B cell (primary cell): ENCODE results near the gene TRPM2. TPM values are rescaled to one million over a fixed set of nuclear protein-coding genes. Genes with fewer than 3 reads are reported as not detected.

Source experiments
- ATAC-seq: fragments of 200-7000 bp; cut with Tn5 transposase; one replicate; pipeline ENCODE4 v1.10.0; 2021; ENCODE audit warnings: low read depth, mild to moderate bottlenecking, moderate number of reproducible peaks, moderate library complexity
- CTCF ChIA-PET: fragments of 350-600 bp; sonication (Branson Sonifier 250); formaldehyde crosslinking; loops from one replicate; lab custom pipeline; 2021; ENCODE audit warnings: antibody characterized with exemption, inconsistent platforms; lab: Charles Lee
- POLR2A ChIA-PET: fragments of 350-600 bp; sonication (Branson Sonifier 250); formaldehyde crosslinking; loops from one replicate; lab custom pipeline; 2021; ENCODE audit warnings: antibody characterized with exemption; lab: Charles Lee
- DNase-seq: peaks from one replicate; pipeline ENCODE4 v3.0.0; 2013
- H2AFZ ChIP-seq: 2 replicates; pipeline ENCODE4 v1.6.1; 2012; ENCODE audit warnings: mild to moderate bottlenecking, low read depth, low read length; ENCODE audit not compliant: insufficient read depth, poor library complexity, severe bottlenecking
- H3K27ac ChIP-seq, 2 donors: 1 replicate in 1 of 2; 2 replicates in 1 of 2; pipeline ENCODE4 v1.5.1; 2012 to 2013; ENCODE audit warnings: low read length in 2 of 2, mild to moderate bottlenecking in 2 of 2, moderate library complexity in 1 of 2
- H3K27me3 ChIP-seq, 4 experiments: fragments of 200-600 bp in 1 of 4; sonication (generic) in 1 of 4; replicated peaks in 1 of 4; 1 replicate in 2 of 4; 2 replicates in 2 of 4; pipeline versions ENCODE4 v1.6.1 to v1.7.0; 2013 to 2016; ENCODE audit warnings: low read length in 3 of 4, mild to moderate bottlenecking in 2 of 4, mixed read lengths in 1 of 4, moderate library complexity in 1 of 4; ENCODE audit not compliant: insufficient read depth in 4 of 4, control insufficient read depth in 3 of 4; ENCODE audit errors: control extremely low read depth in 1 of 4
- H3K36me3 ChIP-seq, 2 experiments: replicated peaks in 1 of 2; 1 replicate in 1 of 2; 2 replicates in 1 of 2; pipeline versions ENCODE4 v1.6.1 to v1.7.1; 2013; ENCODE audit warnings: low read length in 1 of 2; ENCODE audit not compliant: insufficient read depth in 2 of 2, control insufficient read depth in 1 of 2; ENCODE audit errors: control extremely low read depth in 1 of 2, extremely low read depth in 1 of 2
- H3K4me1 ChIP-seq, 2 donors: fragments of 200-600 bp in 1 of 2; sonication (generic) in 1 of 2; 1 replicate in 1 of 2; 2 replicates in 1 of 2; pipeline versions ENCODE4 v1.5.1 to v1.6.1; 2013 to 2017; ENCODE audit warnings: low read length in 2 of 2; ENCODE audit not compliant: control insufficient read depth in 2 of 2, insufficient read depth in 2 of 2
- H3K4me2 ChIP-seq: replicated peaks from 2 replicates; pipeline ENCODE3; 2012; ENCODE audit warnings: mild to moderate bottlenecking, low read depth, low read length; ENCODE audit not compliant: poor library complexity, severe bottlenecking
- H3K4me3 ChIP-seq, 5 experiments: fragments of 200-600 bp in 1 of 5; sonication (generic) in 1 of 5; 1 replicate in 3 of 5; 2 replicates in 2 of 5; pipeline versions ENCODE4 v1.5.1 to v1.7.0; 2011 to 2016; ENCODE audit warnings: low read length in 4 of 5, mild to moderate bottlenecking in 4 of 5, low read depth in 2 of 5, control low read depth in 1 of 5, moderate library complexity in 1 of 5; ENCODE audit not compliant: insufficient read depth in 1 of 5; ENCODE audit errors: control extremely low read depth in 1 of 5, extremely low read depth in 1 of 5
- H3K79me2 ChIP-seq: fragments of 200-600 bp; sonication (generic); one replicate; pipeline ENCODE4 v1.6.0; 2016; ENCODE audit warnings: low read length; ENCODE audit not compliant: control insufficient read depth, insufficient read depth
- H3K9ac ChIP-seq: fragments of 200-600 bp; sonication (generic); 2 replicates; pipeline ENCODE4 v1.6.1; 2017; ENCODE audit warnings: mild to moderate bottlenecking, low read length, moderate library complexity
- H3K9me3 ChIP-seq, 3 donors: one replicate each; pipeline versions ENCODE4 v1.6.1 to v1.7.1; 2013; ENCODE audit warnings: low read length in 2 of 3; ENCODE audit not compliant: control insufficient read depth in 2 of 3, insufficient read depth in 1 of 3; ENCODE audit errors: control extremely low read depth in 1 of 3
- H4K20me1 ChIP-seq: 2 replicates; pipeline ENCODE4 v1.6.0; 2012; ENCODE audit warnings: mild to moderate bottlenecking, low read length; ENCODE audit not compliant: insufficient read depth, control insufficient read depth, poor library complexity, severe bottlenecking
- H3K27ac Mint-ChIP-seq: one replicate; pipeline ENCODE4 v1.8.0; 2021; ENCODE audit warnings: mixed read lengths
- H3K27me3 Mint-ChIP-seq: one replicate; pipeline ENCODE4 v1.8.0; 2021; ENCODE audit warnings: mixed read lengths
- H3K4me1 Mint-ChIP-seq: one replicate; pipeline ENCODE4 v1.8.0; 2021; ENCODE audit warnings: mixed read lengths
- H3K4me3 Mint-ChIP-seq: one replicate; pipeline ENCODE4 v1.8.0; 2021; ENCODE audit warnings: mixed read lengths
- H3K9me3 Mint-ChIP-seq: one replicate; pipeline ENCODE4 v1.8.0; 2022; ENCODE audit warnings: mixed read lengths; ENCODE audit not compliant: insufficient read depth
- EZH2 ChIP-seq: IDR thresholded peaks from 2 replicates; pipeline ENCODE4 v1.6.1; 2012; ENCODE audit warnings: borderline replicate concordance, low read depth, mild to moderate bottlenecking, moderate library complexity, low read length; ENCODE audit not compliant: insufficient read depth, poor library complexity, severe bottlenecking
- WGBS: methylation state at CpG from one replicate; pipeline ENCODE4 v1.1.5; 2013; ENCODE audit warnings: missing lambda C conversion rate; ENCODE audit not compliant: insufficient coverage; 5-methylcytosine and 5-hydroxymethylcytosine counted together
- intact Hi-C: fragments of 100-400 bp; cut with micrococcal nuclease; formaldehyde crosslinking; loops from one replicate; pipeline ENCODE4 v1.10.0; 2022
- polyA plus RNA-seq: library from polyadenylated mRNA; depleted of rRNA; stranded (reverse); fragments of >200 nt; gene quantifications from 2 replicates; pipeline ENCODE4 v1.2.3, GENCODE V29; 2012
- total RNA-seq, 2 donors: library from RNA; stranded (reverse); fragments of 120-200 nt in 1 of 2; gene quantifications; 1 replicate in 1 of 2; 2 replicates in 1 of 2; pipeline versions ENCODE4 v1.2.3 to v1.2.4, GENCODE V29; 2013 to 2022
- TF ChIP-seq, protein P1 (sequence below): fragments of 200-600 bp; IDR thresholded peaks from one replicate; pipeline ENCODE4 v1.8.0; 2022; ENCODE audit warnings: antibody characterized with exemption, mild to moderate bottlenecking

The TRPM2 gene
- total and polyA plus RNA-seq, 2 donors (not counting 1 experiment from before 2014, with no cell fraction given): 1.6 to 8.4 TPM

DNA sequence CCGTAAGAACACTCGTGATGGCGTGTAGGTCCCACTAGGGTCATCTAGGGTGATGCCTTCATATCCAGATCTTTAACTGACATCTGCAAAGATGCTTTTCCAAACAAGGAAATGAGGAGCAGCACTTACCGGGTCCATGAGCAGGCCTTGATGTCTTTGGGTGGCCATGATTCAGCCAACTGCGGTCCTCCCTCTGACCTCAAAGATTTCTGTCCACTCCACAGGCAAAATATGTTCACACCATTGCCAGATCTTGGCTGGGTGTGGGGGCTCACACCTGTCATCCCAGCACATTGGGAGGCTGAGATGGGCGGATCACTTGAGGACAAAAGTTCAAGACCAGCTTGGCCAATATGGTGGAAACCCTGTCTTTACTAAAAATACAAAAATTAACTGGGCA lies 18.2 kb downstream of the TRPM2 start:
- peaks cover 0 to 1% of the 10 kb centered on the region in 2 experiments for H3K36me3 ChIP-seq
- Mint-ChIP-seq H3K4me1 (peaks cover 16% of the 10 kb centered on the region), H3K27ac (no peak overlapping the region), H3K27me3 (no peaks in the 10 kb centered on the region), H3K9me3 (no peaks in the 10 kb centered on the region), H3K4me3 (no peak overlapping the region)
- ATAC-seq (no peak), DNase-seq (no peak)
- no peaks in the 10 kb centered on the region for H3K27me3 ChIP-seq
- POLR2A ChIA-PET: no interaction called here
- no peaks in the 10 kb centered on the region for H4K20me1 ChIP-seq
- H3K9ac ChIP-seq: no peak overlapping the region
- TF ChIP-seq, protein P1, sequence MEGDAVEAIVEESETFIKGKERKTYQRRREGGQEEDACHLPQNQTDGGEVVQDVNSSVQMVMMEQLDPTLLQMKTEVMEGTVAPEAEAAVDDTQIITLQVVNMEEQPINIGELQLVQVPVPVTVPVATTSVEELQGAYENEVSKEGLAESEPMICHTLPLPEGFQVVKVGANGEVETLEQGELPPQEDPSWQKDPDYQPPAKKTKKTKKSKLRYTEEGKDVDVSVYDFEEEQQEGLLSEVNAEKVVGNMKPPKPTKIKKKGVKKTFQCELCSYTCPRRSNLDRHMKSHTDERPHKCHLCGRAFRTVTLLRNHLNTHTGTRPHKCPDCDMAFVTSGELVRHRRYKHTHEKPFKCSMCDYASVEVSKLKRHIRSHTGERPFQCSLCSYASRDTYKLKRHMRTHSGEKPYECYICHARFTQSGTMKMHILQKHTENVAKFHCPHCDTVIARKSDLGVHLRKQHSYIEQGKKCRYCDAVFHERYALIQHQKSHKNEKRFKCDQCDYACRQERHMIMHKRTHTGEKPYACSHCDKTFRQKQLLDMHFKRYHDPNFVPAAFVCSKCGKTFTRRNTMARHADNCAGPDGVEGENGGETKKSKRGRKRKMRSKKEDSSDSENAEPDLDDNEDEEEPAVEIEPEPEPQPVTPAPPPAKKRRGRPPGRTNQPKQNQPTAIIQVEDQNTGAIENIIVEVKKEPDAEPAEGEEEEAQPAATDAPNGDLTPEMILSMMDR: no peak
- TF ChIP-seq EZH2: no peak
- H3K27ac ChIP-seq: no peak overlapping the region
- CTCF ChIA-PET: no interaction called here
- peaks cover 0 to 29% (median 4%) of the 10 kb centered on the region in 3 donors for H3K9me3 ChIP-seq
- H2AFZ ChIP-seq: no peak overlapping the region
- H3K4me2 ChIP-seq: no peak overlapping the region
- 94% methylated on average over 6 of the region's 6 CpGs for WGBS
- intact Hi-C loops: no loop called here
- no peak overlapping the region for H3K4me3 ChIP-seq
- H3K4me1 ChIP-seq: peaks cover 14 to 21% of the 10 kb centered on the region in 2 donors
- no peaks in the 10 kb centered on the region for H3K79me2 ChIP-seq

DNA sequence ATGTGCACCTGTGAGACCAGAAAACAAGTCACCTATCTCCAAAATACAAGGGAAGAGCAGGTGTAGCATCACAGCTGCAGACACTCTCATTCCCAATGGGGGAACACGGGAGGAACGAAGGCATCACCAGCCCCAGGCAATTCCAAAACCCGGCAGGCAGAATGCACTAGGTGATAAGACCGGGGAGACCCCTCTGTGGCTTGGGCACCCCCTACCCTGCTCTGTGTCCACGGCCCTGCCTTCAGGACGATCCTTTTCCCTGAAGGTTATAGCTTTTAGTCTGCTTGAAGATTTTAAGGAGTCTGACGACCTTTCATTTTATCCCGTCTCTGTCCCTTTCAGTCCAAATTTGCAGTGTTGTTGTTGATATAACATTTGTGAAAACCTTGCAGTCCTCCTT lies 19.2 kb downstream of the TRPM2 start:
- TF ChIP-seq, protein P1: no peak
- no peak for TF ChIP-seq EZH2
- no peaks in the 10 kb centered on the region for H3K27me3 ChIP-seq
- ATAC-seq: no peak
- H3K9me3 ChIP-seq: peaks cover 0 to 29% (median 4%) of the 10 kb centered on the region in 3 donors
- no peak for DNase-seq
- peaks cover 14 to 26% of the 10 kb centered on the region in 2 donors for H3K4me1 ChIP-seq
- no peaks in the 10 kb centered on the region for H3K9me3 Mint-ChIP-seq
- peaks cover 18% of the 10 kb centered on the region for H3K4me1 Mint-ChIP-seq
- H3K4me2 ChIP-seq: no peak overlapping the region
- H2AFZ ChIP-seq: no peak overlapping the region
- ChIA-PET POLR2A (no interaction called here), CTCF (no interaction called here)
- no peaks in the 10 kb centered on the region for H4K20me1 ChIP-seq
- H3K4me3 Mint-ChIP-seq: no peak overlapping the region
- no peak overlapping the region for H3K27ac ChIP-seq
- no peak overlapping the region for H3K27ac Mint-ChIP-seq
- H3K27me3 Mint-ChIP-seq: no peaks in the 10 kb centered on the region
- intact Hi-C loops: no loop called here
- peaks cover 0 to 1% of the 10 kb centered on the region in 2 experiments for H3K36me3 ChIP-seq
- H3K4me3 ChIP-seq: no peak overlapping the region
- no peaks in the 10 kb centered on the region for H3K79me2 ChIP-seq
- no peak overlapping the region for H3K9ac ChIP-seq
- 97% methylated on average over 6 of the region's 8 CpGs for WGBS
